MCF 10A (cell line): Measurements from ENCODE around the gene SPDYA. TPM values are rescaled to one million over a fixed set of nuclear protein-coding genes. Genes with fewer than 3 reads are reported as not detected.
A peak's percentile ranks its signal among the peaks of the same experiment; 100 is the strongest.

Experiments used
- BruUV-seq: library from RNA; stranded (reverse); fragments of 400-500 nt; replicated peaks from 2 replicates; lab custom pipeline; 2021; lab: Mats Ljungman, UMichigan
- CTCF ChIA-PET: fragments of 300-600 bp; sonication (Branson Sonifier 250); formaldehyde crosslinking; extraction: SDS; loops from one replicate; lab custom pipeline; 2021; ENCODE audit warnings: antibody characterized with exemption, inconsistent platforms; lab: Yijun Ruan, JAX
- POLR2A ChIA-PET: fragments of 300-600, 350-650 bp; sonication (Branson Sonifier 250); formaldehyde crosslinking; extraction: SDS; loops from one replicate; lab custom pipeline; 2020; ENCODE audit warnings: antibody characterized with exemption, inconsistent platforms; lab: Yijun Ruan, JAX
- DNase-seq: peaks from one replicate; pipeline ENCODE4 v3.0.0-alpha.2; 2018; ENCODE audit not compliant: unreplicated experiment
- H3K27ac Mint-ChIP-seq: one replicate; pipeline ENCODE4 v1.8.0; 2022; ENCODE audit warnings: mild to moderate bottlenecking, low read depth, mixed read lengths; ENCODE audit not compliant: unreplicated experiment
- H3K27me3 Mint-ChIP-seq: one replicate; pipeline ENCODE4 v1.8.0; 2022; ENCODE audit warnings: mixed read lengths; ENCODE audit not compliant: insufficient read depth, unreplicated experiment
- H3K36me3 Mint-ChIP-seq: one replicate; pipeline ENCODE4 v1.8.0; 2022; ENCODE audit warnings: mild to moderate bottlenecking, moderate library complexity, mixed read lengths; ENCODE audit not compliant: insufficient read depth, unreplicated experiment
- H3K4me1 Mint-ChIP-seq: one replicate; pipeline ENCODE4 v1.8.0; 2022; ENCODE audit warnings: mixed read lengths; ENCODE audit not compliant: insufficient read depth, unreplicated experiment
- H3K4me3 Mint-ChIP-seq: one replicate; pipeline ENCODE4 v1.8.0; 2022; ENCODE audit warnings: mild to moderate bottlenecking, moderate library complexity, mixed read lengths; ENCODE audit not compliant: unreplicated experiment
- H3K9me3 Mint-ChIP-seq: one replicate; pipeline ENCODE4 v1.8.0; 2022; ENCODE audit warnings: mixed read lengths; ENCODE audit not compliant: unreplicated experiment
- intact Hi-C: fragments of 100-400 bp; cut with micrococcal nuclease; formaldehyde crosslinking; loops from 2 replicates; pipeline ENCODE4 v1.14.1; 2022
- total RNA-seq: library from RNA; stranded (reverse); gene quantifications from 2 replicates; pipeline ENCODE4 v1.2.3, GENCODE V29; 2022
- TF ChIP-seq, protein P1 (sequence below): fragments of 200-600 bp; IDR thresholded peaks from one replicate; pipeline ENCODE4 v1.8.0; 2022; ENCODE audit warnings: antibody characterized with exemption, mild to moderate bottlenecking; ENCODE audit not compliant: unreplicated experiment

SPDYA gene
- total RNA-seq, 1 experiment from 2014 or later, result 2.8 TPM

- Mint-ChIP-seq H3K9me3 (no peaks in the 10 kb centered on the region), H3K27me3 (no peaks in the 10 kb centered on the region), H3K36me3 (no peaks in the 10 kb centered on the region), H3K4me3 (peak overlapping the region; percentile 92), H3K4me1 (peaks cover 24% of the 10 kb centered on the region), H3K27ac (peak overlapping the region; percentile 18)
- BruUV-seq, result no TSS peak
- DNase-seq, result no peak
- ChIA-PET POLR2A (interaction anchor here (0.7 to 5.5 kb wide), 11 partner anchors 9 to 113 kb away, joined by 3 to 79 read pairs (median 8); partner anchors contain the start of gene WDR43), CTCF (interaction anchor here (1.0 kb wide), 1 partner anchor 10 kb away, joined by 4 read pairs; no protein-coding TSS in a partner anchor)
- intact Hi-C loops, result loop anchor here (1.0 kb wide), 1 partner anchor 31 kb away; no protein-coding TSS in a partner anchor
- TF ChIP-seq, protein P1, sequence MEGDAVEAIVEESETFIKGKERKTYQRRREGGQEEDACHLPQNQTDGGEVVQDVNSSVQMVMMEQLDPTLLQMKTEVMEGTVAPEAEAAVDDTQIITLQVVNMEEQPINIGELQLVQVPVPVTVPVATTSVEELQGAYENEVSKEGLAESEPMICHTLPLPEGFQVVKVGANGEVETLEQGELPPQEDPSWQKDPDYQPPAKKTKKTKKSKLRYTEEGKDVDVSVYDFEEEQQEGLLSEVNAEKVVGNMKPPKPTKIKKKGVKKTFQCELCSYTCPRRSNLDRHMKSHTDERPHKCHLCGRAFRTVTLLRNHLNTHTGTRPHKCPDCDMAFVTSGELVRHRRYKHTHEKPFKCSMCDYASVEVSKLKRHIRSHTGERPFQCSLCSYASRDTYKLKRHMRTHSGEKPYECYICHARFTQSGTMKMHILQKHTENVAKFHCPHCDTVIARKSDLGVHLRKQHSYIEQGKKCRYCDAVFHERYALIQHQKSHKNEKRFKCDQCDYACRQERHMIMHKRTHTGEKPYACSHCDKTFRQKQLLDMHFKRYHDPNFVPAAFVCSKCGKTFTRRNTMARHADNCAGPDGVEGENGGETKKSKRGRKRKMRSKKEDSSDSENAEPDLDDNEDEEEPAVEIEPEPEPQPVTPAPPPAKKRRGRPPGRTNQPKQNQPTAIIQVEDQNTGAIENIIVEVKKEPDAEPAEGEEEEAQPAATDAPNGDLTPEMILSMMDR, result no peak
Measured at GRCh38 chr2:28868611-28869010, 58.0 kb downstream of the SPDYA start.

DNA sequence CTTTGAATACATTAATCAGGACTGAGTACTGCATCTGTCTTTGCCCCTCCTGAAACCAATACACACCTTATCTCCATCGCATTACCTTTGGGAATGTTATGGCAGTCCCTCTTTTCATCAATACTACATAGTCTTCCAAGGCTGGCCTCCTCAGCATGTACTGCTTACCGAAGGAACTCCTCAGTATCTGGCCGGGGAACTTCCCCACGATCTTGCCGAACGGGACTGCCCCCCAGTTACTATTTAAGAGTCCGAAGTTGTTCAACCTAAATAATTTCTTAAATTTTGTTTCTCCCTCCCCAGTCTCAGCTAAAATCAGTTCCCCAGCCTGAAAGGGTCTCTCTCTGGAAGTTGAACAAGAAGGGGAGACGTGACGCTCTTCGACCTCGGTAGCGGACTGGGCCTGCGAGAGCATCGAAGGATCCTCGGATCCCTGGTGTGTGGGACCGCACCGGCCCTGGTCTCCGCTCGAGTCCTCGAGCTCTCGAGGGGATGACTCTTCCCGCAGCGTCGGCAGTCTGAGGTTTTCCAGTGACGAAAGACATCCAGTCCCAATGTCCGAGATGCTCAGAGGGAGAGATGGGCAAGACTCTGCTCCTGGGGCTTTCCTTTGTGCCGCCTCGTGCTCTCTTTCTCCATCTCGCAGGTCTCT is 59.0 kb downstream of the SPDYA start:
- peak overlapping the region; percentile 92 for H3K4me3 Mint-ChIP-seq
- H3K9me3 Mint-ChIP-seq, result no peaks in the 10 kb centered on the region
- CTCF ChIA-PET, result interaction anchor here (0.5 to 1.0 kb wide), 4 partner anchors 9 to 1177 kb away, joined by 3 to 4 read pairs (median 3); no protein-coding TSS in a partner anchor
- intact Hi-C loops, result loop anchor here (1.0 to 2.0 kb wide), 2 partner anchors 25 to 30 kb away; partner anchors contain the start of gene WDR43
- POLR2A ChIA-PET, result interaction anchor here (0.6 to 5.5 kb wide), 24 partner anchors 9 to 1306 kb away, joined by 3 to 79 read pairs (median 5); partner anchors contain the start of genes WDR43 and YPEL5
- no peaks in the 10 kb centered on the region for H3K27me3 Mint-ChIP-seq
- TF ChIP-seq, protein P1, result no peak
- H3K36me3 Mint-ChIP-seq, result no peaks in the 10 kb centered on the region
- H3K27ac Mint-ChIP-seq, result peak overlapping the region; percentile 79
- DNase-seq, result no peak
- BruUV-seq, result no TSS peak
- peaks cover 16% of the 10 kb centered on the region for H3K4me1 Mint-ChIP-seq

- DNase-seq, result peak; percentile 93
- CTCF ChIA-PET, result interaction anchor here (0.5 to 1.2 kb wide), 6 partner anchors 10 to 304 kb away, joined by 3 to 5 read pairs (median 3); no protein-coding TSS in a partner anchor
- Mint-ChIP-seq H3K9me3 (no peaks in the 10 kb centered on the region), H3K4me3 (peak within 1 kb of the TSS; percentile 92), H3K27me3 (no peaks in the 10 kb centered on the region), H3K4me1 (peaks cover 9% of the 10 kb centered on the region), H3K36me3 (no peaks in the 10 kb centered on the region), H3K27ac (peak within 1 kb of the TSS; percentile 79)
- POLR2A ChIA-PET, result interaction anchor here (0.6 to 5.5 kb wide), 24 partner anchors 9 to 1305 kb away, joined by 3 to 79 read pairs (median 4); partner anchors contain the start of gene WDR43
- intact Hi-C loops, result loop anchor here (2.0 kb wide), 1 partner anchor 24 kb away; the partner anchor contains the start of gene WDR43
- TF ChIP-seq, protein P1, result no peak
- BruUV-seq, result TSS peak; percentile 89
Measured at GRCh38 chr2:28870146-28870891, 59.7 kb downstream of the SPDYA start, which contains the start of gene TRMT61B. Gene TRMT61B (minus strand): TSS chr2:28870309. CDS start chr2:28870277, 32 bp downstream.
